Urothelium cell line (cell line): ENCODE data around the gene LIG3.
A peak's percentile ranks its signal among the peaks of the same experiment; 100 is the strongest.
"Not testable (repeated sequence)": the region's sequence is repeated elsewhere in the genome, so short reads cannot be mapped to it uniquely, and the experiment has no call there.

ENCODE experiments used
- DNase-seq: peaks from one replicate; pipeline ENCODE4 v3.0.0; 2011; ENCODE audit warnings: low spot score, mixed read lengths
- FAIRE-seq: peaks from 2 replicates; lab custom pipeline; 2011; peaks lifted over from hg19 to GRCh38; lab: Jason Lieb, UNC

The LIG3 gene

GRCh38 chr17:34980353-34980680, at the start of gene LIG3:
LIG3 (plus strand) TSS chr17:34980512; CDS start chr17:34983006, 2,494 bp downstream.
- peak; percentile 97 for DNase-seq
- FAIRE-seq: peak; percentile 88

DNA sequence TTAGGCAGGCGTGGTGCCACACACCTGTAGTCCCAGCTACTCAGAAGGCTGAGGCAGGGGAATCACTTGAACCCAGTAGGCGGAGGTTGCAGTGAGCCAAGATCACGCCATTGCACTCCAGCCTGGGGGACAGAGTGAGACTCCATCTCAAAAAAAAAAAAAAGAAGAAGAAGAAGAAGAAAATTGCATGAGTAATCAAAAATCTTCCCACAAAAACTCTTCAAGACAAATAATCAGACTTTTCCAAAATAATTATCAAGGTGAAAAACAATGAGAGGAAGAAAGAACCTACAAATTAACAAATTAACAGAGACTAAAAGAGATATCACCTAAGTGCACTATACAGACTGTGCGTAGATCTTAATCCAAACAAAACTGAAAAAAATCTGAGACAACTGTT, 29.5 kb upstream of the LIG3 start:
- FAIRE-seq, DNase-seq: not testable (repeated sequence)

- no peak for FAIRE-seq
- DNase-seq: no peak
Measured at GRCh38 chr17:34958438-34958837, 21.9 kb upstream of the LIG3 start.

- FAIRE-seq: peak; percentile 63
Measured at GRCh38 chr17:34961093-34961911, 19.0 kb upstream of the LIG3 start, which contains the start of the genes CCT6B and ZNF830. CCT6B (minus strand) TSS chr17:34961460; CDS start chr17:34961393, 67 bp downstream. ZNF830 (plus strand) TSS chr17:34961540; CDS start chr17:34961567, 27 bp downstream.

GRCh38 chr17:34974179-34974578, 6.1 kb upstream of the LIG3 start:
- DNase-seq: no peak
- no peak for FAIRE-seq

More at GRCh38 chr17:34961093-34961911, 19.0 kb upstream of the LIG3 start, which contains the start of the genes CCT6B and ZNF830:
- peak; percentile 95 for DNase-seq

- FAIRE-seq (no peak), DNase-seq (no peak)
Measured at GRCh38 chr17:34974794-34975785, 5.2 kb upstream of the LIG3 start.

- FAIRE-seq (no peak), DNase-seq (no peak)
Measured at GRCh38 chr17:34979153-34979552, 1.2 kb upstream of the LIG3 start.

DNA sequence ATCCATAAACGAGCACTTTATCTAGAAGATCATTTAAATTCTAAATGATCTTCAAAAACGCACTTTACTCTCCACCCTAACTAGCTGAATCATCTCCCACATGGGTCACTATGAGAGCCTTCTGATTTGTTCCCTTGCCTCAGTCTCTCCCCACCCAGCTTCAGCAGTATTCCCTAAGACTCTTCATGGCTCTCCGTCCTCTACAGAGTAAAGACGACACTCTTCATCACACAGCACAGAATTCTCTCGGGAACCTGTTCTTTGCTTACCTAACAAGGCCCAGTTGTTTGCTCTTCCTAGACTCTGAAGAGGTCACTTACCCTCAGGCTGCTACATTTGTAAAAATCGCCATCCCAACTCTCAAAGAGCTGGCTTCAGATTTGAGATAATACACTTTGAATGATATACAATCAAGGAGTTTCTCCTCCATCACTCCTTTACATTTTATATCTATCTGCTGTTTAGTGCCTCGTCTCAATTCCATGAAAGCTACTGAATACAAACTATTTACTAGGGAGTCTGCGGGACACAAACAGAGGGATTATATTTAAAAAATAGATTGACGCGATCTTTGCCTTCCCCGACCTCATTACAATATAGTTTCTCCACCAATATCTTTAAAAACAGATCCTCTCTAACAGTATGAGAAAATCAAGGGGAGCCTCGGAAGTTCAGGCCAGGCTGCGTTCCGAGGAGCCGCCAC, 511 bp upstream of the LIG3 start:
- DNase-seq (no peak), FAIRE-seq (no peak)

DNA sequence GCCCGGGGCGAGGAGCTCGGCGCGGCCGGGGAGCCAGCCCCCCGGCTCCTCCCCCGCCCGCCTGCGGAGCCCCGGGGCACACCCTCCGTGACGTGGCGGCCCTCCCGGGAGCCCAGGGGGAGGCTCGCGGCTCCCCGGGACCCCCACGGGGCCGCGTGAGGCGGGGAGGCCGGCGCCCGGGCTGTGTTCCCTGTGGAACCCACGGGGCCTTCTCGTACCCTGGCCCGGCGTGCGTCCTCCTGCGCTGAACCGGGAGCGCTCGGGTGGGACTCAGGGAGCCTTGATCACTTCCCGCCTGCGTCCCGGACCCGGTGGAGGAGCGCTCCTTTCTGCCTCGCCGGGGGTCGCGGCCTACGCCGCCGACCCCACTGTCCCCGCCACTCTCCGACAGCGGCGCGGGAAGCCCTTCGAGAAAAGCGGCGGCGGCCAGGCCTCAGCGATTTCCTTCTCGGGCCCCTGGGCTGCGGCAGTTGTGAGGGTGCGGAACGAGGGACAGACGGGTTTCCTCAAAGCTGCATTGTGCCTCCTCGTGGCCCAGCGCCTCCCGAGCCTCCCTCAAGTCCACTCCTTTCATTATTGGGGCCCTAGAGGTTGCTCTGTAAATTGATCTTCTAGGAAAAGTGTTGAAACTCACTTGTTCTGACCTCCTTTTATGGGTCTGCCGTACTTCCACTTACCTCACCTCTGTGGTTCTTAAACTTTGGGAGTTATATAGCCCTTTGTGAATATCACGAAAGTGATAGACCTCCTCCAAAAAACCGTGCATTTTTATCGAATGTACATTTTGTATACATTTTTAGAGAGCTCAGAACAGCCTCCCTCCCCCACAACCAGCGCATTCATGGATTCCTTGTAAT, 597 bp downstream of the LIG3 start:
- FAIRE-seq (no peak), DNase-seq (peak; percentile 90)

DNA sequence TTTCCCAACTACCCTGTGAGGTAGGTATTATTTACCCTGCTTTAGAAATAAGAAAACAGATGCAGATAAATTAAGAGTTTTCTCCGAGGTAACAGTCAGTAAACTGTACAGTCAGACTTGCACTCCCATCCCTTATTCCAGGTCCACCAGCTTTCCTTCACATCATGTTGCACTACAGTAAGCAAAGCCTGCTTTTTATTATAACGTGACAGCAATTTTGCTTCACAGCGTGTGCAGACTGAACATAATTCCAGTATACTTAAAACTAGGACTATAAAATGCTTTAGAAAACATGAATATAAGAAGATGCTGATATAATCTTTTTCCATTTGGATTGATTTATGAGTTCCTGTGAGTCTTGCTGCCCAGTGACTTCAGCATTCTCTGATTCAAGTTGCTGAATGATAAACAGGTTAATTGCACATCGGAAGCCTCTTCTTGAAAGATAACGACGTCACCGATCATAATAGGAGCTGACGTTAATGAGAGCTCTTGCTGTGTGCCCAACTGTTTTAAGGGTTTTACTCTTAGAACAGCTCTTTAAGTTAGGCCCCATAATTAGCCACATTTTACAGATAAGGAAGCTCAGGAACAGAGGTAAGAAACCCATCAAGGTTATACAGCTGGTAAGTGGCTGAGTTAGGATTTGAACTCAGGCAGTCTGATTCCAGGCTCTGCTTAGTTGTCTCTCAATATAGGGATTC, 1.4 kb downstream of the LIG3 start:
- no peak for FAIRE-seq
- DNase-seq: no peak

DNA sequence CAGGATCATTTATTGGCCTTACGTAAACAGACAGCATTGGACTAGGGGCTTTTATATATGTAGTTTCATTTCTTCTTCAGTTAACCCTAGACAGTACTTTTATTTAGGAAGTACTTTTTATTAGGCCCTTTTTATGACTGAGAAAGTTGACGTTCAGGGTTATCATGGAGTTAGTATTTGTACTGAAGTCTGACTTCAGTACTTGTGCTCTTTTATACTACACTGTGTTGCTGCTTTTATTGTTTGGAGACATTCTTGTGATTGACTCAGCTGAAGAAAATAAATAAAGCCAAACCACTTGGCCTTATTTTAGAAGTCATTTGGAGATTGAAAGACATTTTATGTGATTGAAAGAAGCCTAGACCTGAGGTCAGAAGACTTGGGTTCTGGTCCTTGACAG, 6.9 kb downstream of the LIG3 start:
- no peak for DNase-seq
- no peak for FAIRE-seq

- no peak for DNase-seq
- no peak for FAIRE-seq
Measured at GRCh38 chr17:34988644-34989043, 8.3 kb downstream of the LIG3 start.

DNA sequence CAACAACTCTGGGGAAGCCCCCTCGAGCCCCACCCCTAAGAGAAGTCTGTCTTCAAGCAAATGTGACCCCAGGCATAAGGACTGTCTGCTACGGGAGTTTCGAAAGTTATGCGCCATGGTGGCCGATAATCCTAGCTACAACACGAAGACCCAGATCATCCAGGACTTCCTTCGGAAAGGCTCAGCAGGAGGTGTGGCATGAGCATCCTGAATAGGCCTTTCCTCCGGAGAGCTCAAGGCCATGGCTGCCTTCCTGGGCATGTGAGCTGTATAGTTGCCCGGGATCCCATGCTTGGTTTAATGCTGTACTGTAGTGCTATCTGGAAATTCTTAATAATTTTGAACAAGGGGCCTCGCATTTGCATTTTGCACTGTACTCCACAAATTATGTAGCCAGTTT, 9.2 kb downstream of the LIG3 start:
- FAIRE-seq: no peak
- DNase-seq: no peak

DNA sequence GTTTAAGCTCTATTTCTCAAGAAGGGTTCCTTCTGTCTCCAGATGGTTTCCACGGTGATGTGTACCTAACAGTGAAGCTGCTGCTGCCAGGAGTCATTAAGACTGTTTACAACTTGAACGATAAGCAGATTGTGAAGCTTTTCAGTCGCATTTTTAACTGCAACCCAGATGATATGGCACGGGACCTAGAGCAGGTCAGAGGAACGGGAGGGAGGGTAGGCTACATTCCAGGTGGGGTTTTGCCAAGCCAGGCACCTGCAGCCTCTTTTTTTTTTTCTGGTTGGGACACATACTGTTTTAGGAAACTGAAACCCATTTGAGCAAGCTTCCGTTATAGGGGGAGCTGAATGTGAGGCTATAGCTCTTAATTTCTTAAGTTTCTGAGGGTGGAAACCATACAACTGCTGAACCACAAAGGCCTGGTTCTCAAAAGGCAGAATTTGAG, 10.6 kb downstream of the LIG3 start:
- DNase-seq (no peak), FAIRE-seq (no peak)

- no peak for FAIRE-seq
- DNase-seq: no peak
Measured at GRCh38 chr17:34991606-34992005, 11.3 kb downstream of the LIG3 start.

GRCh38 chr17:34993031-34993430, 12.7 kb downstream of the LIG3 start:
- FAIRE-seq (no peak), DNase-seq (no peak)

- DNase-seq: no peak
- FAIRE-seq: no peak
Measured at GRCh38 chr17:34996422-34997285, 16.3 kb downstream of the LIG3 start.

GRCh38 chr17:34997355-34997862, 17.1 kb downstream of the LIG3 start:
- FAIRE-seq: no peak
- no peak for DNase-seq
